Measurements from ENCODE around the gene GNAZ. TPM values are rescaled to one million over a fixed set of nuclear protein-coding genes. Genes with fewer than 3 reads are reported as not detected.

The GNAZ gene
- total and polyA plus RNA-seq, 8 donors, result 4.3 to 18.8 (median 9.4) TPM

DNA sequence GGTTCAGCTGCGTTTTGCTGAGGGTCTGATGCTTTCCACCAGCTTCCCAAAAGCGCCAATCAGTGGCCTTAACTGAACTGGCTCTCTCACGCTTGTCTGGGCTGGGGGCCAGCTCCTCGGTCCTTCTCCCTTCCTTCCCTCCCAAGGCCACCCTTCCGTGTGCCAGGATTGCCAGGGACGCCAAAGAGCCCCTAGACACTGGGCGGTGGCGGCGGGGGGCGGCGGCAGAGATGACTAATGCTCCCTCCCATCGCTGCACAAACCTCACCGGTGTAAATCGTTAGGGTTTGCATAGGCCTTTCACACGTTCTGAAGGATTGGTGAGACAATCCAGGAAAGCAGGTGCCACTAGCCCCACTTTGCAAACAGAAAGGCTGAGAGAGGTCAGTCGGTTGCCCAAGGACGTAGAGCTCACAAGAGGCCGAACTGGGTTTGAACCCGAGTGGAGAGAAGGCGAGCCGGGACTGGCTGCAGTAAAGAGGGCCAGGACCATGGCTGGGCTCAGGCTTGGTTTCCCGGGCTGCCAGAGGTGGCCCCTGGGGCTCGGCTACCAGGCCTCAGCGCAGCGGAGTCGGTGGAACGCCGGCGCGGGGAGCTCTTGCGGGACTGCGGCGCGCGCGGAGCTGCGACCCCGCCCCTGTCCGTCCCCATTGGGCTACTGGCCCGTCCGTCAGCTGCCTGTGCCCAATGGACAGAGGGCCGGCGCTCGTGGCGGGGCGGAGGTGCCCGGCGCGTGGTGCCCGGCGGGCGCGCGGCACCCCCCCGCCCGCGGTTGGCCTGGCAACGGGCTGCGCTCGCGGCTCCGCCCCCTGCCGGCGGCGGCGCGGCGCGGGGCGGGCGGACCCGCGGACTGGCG lies 589 bp upstream of the GNAZ start:
- Histone ChIP-seq H3K36me3 (no peaks in the 10 kb centered on the region), H3K27me3 (peaks cover 0 to 16% (median 4%) of the 10 kb centered on the region in 3 donors), H3K9me3 (no peaks in the 10 kb centered on the region), H3K27ac (peak overlapping the region; percentile 72 to 83 (median 81)), H3K4me3 (peak overlapping the region; percentile 53 to 95 (median 62)), H3K4me1 (peaks cover 22 to 35% (median 29%) of the 10 kb centered on the region in 4 donors)
- intact Hi-C loops (cut with DNase I; ENCODE audit: low total_unique reads), result no loop called here
- DNase-seq, result peak; percentile 97
- TF ChIP-seq POLR2A (IDR thresholded peaks at IDR 0.05) (no peak), EP300 (IDR thresholded peaks at IDR 0.05) (no peak), POLR2AphosphoS5 (IDR thresholded peaks at IDR 0.05) (no peak)
- TF ChIP-seq, protein P1, sequence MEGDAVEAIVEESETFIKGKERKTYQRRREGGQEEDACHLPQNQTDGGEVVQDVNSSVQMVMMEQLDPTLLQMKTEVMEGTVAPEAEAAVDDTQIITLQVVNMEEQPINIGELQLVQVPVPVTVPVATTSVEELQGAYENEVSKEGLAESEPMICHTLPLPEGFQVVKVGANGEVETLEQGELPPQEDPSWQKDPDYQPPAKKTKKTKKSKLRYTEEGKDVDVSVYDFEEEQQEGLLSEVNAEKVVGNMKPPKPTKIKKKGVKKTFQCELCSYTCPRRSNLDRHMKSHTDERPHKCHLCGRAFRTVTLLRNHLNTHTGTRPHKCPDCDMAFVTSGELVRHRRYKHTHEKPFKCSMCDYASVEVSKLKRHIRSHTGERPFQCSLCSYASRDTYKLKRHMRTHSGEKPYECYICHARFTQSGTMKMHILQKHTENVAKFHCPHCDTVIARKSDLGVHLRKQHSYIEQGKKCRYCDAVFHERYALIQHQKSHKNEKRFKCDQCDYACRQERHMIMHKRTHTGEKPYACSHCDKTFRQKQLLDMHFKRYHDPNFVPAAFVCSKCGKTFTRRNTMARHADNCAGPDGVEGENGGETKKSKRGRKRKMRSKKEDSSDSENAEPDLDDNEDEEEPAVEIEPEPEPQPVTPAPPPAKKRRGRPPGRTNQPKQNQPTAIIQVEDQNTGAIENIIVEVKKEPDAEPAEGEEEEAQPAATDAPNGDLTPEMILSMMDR (IDR thresholded peaks at IDR 0.05), result no peak
- 2 to 8% (median 2%) methylated on average over 20 to 70 of the region's 74 CpGs for WGBS, 5 donors

DNA sequence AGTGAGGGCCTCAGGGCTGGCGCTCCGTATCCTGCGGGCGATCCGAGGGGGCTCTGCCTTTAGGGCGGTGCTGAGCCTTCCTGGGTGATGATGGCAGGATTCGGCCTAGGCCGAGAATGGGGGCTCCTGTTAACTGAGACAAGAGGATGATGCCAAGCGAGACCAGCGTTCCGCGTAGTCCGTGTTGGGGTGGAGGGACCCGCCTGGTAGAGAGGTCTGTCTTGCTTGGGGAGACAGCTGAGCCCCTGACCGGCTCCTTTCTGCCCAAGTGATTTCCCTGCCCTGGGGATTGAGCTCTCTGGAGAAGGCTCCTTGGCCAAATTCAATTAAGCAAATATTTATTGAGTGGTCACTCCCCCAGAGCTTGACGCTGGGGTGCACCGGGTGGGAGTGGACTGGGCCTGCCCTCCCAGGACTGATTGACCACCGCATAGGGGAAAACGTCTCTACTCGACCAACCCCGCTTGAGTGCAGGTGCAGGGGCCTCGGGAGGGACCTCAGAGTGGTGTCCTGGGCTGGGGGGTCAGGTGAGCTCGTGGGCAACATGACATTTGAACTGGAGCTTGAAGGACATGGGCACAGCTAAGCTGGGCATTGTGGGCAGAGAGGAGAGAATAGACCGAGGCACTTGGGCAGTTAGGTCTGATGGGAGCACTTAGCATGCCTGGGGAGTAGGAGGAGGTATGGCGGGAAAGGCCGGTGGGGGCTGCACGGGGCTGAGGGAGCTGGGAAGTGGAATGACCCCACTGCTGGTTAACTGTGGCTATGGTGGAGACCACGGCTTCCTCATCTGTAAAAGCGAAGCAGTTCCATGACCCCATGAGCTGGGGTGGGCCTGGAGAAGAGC lies 1.1 kb downstream of the GNAZ start:
- no peak for DNase-seq

DNA sequence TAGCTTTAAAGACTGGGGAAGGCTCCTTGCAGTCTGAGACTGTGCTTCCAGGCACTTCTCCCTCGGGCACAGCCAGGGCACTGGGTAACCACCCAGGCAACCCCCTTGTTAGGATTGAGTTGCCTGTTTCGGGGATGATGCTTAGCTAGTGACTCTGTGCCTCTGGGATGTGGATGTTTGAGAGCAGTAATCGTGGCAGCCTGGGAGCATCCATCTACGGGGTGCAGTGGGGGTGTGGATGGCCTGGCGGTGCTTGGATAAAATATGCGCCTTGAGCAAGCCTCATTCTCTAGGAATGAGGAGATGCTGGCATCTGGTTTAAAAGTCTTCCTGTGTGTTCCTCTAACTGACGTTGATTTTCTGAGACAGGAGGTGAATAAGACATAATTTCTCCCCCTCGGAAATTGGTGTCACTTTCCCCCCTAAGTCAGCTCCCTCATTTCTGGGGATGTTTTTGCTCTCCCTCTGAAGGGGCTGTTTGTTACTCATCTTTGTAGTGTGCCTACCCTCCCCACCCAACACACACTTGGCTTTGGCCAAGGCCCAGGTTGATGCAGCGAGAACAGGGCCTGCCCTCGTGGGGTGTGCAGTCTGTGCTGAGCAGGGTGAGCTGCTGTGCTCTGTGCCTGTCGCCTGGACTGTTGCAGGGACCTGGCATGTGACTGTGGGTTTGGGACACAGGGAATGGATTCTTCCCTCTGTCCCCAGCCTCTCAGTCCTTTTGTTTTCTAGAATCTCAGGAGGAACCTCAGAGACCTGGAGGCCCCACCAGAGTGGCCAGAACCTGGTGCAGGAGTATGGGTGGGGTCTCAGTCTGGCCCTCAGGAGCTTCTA lies 2.0 kb downstream of the GNAZ start:
- peak in 1 of 3 donors; percentile 43 for TF ChIP-seq POLR2AphosphoS5 (IDR thresholded peaks at IDR 0.05)
- no peak for TF ChIP-seq POLR2A (IDR thresholded peaks at IDR 0.05)
- H3K4me3 ChIP-seq, result peak overlapping the region in 3 of 4 donors; percentile 82 to 95 (median 84)
- H3K27me3 ChIP-seq, result peaks cover 0 to 16% (median 4%) of the 10 kb centered on the region in 3 donors
- no peaks in the 10 kb centered on the region for H3K36me3 ChIP-seq
- DNase-seq, result peak in 1 of 2 donors; percentile 37
- 72 to 85% (median 82%) methylated on average over 10 to 11 of the region's 11 CpGs for WGBS, 5 donors
- H3K9me3 ChIP-seq, result no peaks in the 10 kb centered on the region
- H3K4me1 ChIP-seq, result peaks cover 23 to 54% (median 35%) of the 10 kb centered on the region in 4 donors
- H3K27ac ChIP-seq, result peak overlapping the region in 4 of 5 donors; percentile 62 to 82 (median 72)
- intact Hi-C loops (cut with DNase I; ENCODE audit: low total_unique reads), result no loop called here

More for the DNA sequence above, 1.1 kb downstream of the GNAZ start:
- Histone ChIP-seq H3K27ac (peak overlapping the region in 4 of 5 donors; percentile 62 to 82 (median 72)), H3K27me3 (peaks cover 0 to 16% (median 4%) of the 10 kb centered on the region in 3 donors), H3K4me3 (peak overlapping the region; percentile 82 to 95 (median 85)), H3K4me1 (peaks cover 22 to 46% (median 32%) of the 10 kb centered on the region in 4 donors), H3K36me3 (no peaks in the 10 kb centered on the region), H3K9me3 (no peaks in the 10 kb centered on the region)
- intact Hi-C loops (cut with DNase I; ENCODE audit: low total_unique reads), result no loop called here
- 39 to 54% (median 46%) methylated on average over 28 to 29 of the region's 29 CpGs for WGBS, 5 donors
- TF ChIP-seq POLR2A (IDR thresholded peaks at IDR 0.05), result no peak
- no peak for TF ChIP-seq EP300 (IDR thresholded peaks at IDR 0.05)
- TF ChIP-seq, protein P1 (IDR thresholded peaks at IDR 0.05), result no peak
- no peak for TF ChIP-seq POLR2AphosphoS5 (IDR thresholded peaks at IDR 0.05)

DNA sequence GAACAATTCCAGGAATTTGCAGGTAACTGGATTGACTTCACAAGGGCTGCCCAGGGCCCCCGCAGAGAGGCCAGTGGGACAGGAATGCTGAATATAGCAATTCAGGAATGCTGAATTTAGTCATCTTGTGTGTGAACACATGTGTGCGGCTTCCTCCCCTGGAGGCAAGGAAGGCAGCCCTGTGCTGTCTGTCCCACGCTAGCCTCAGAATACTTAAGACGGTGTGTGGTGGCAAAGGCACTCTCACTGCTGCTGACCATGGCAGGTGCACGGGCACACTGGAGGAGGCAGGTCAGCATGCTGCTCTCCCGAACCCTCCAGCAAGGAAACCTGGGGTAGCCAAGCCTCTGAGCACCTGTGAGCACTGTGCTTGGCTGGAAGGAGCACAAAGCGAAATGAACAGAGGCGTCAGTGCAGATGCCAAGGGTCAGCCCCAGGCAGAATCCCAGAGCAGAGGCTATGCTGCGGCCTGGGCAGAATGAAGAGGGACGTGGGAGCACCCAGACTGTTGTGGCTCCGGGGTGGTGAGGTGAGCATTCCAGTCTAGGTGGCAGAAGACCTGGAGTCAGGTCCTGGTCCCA lies 2.7 kb downstream of the GNAZ start:
- no peak overlapping the region for H3K4me3 ChIP-seq
- H3K36me3 ChIP-seq, result no peaks in the 10 kb centered on the region
- H3K27me3 ChIP-seq, result peaks cover 0 to 16% (median 4%) of the 10 kb centered on the region in 3 donors
- DNase-seq, result no peak
- H3K27ac ChIP-seq, result no peak overlapping the region
- TF ChIP-seq POLR2A (IDR thresholded peaks at IDR 0.05) (no peak), POLR2AphosphoS5 (IDR thresholded peaks at IDR 0.05) (no peak), EP300 (IDR thresholded peaks at IDR 0.05) (no peak)
- TF ChIP-seq, protein P1 (IDR thresholded peaks at IDR 0.05), result no peak
- H3K4me1 ChIP-seq, result peaks cover 30 to 61% (median 42%) of the 10 kb centered on the region in 4 donors
- H3K9me3 ChIP-seq, result no peaks in the 10 kb centered on the region
- intact Hi-C loops (cut with DNase I; ENCODE audit: low total_unique reads), result no loop called here
- WGBS, 5 donors, result 89 to 95% (median 91%) methylated on average over 11 of the region's 11 CpGs

Measured in stomach (tissue), 9 donors.